ENCODE results near the gene MEG3. TPM values are rescaled to one million over a fixed set of nuclear protein-coding genes. Genes with fewer than 3 reads are reported as not detected.

The MEG3 gene
- polyA plus RNA-seq, 1 donor from 2014 or later = not detected

GRCh38 chr14:100892496-100893227 lies 66.7 kb downstream of the MEG3 start:
- no peak overlapping the region for H2AFZ ChIP-seq (ENCODE audit: low read depth, low read length)
- no peak overlapping the region for H3K27ac ChIP-seq (ENCODE audit: low read length)
- no peak overlapping the region for H3K4me2 ChIP-seq (ENCODE audit: low read length)
- no peaks in the 10 kb centered on the region for H3K79me2 ChIP-seq (replicated peaks; ENCODE audit: insufficient read depth, low read length)
- no peak for TF ChIP-seq TAF1 (IDR thresholded peaks at IDR 0.05; ENCODE audit: low read depth)
- TF ChIP-seq MXI1 (conservative IDR thresholded peaks at IDR 0.05; ENCODE audit: poor library complexity, severe bottlenecking) = no peak
- TF ChIP-seq RAD21 (conservative IDR thresholded peaks at IDR 0.05) = no peak
- no peak overlapping the region for H3K4me3 ChIP-seq (ENCODE audit: low read length)
- no peaks in the 10 kb centered on the region for H3K9me2 ChIP-seq (ENCODE audit: insufficient read depth, low read length)
- no peak overlapping the region for H3K9ac ChIP-seq (ENCODE audit: low read length)
- no peaks in the 10 kb centered on the region for H3K36me3 ChIP-seq (ENCODE audit: insufficient read depth, low read length)
- no peaks in the 10 kb centered on the region for H4K20me1 ChIP-seq (ENCODE audit: insufficient read depth)
- no peaks in the 10 kb centered on the region for H3F3A ChIP-seq (ENCODE audit: insufficient read depth, low read length, poor library complexity, severe bottlenecking)
- no peaks in the 10 kb centered on the region for H3K9me3 ChIP-seq (ENCODE audit: low read length)
- H3K27me3 ChIP-seq (ENCODE audit: insufficient read depth, low read depth, low read length) = no peaks in the 10 kb centered on the region

GRCh38 chr14:100893228-100893601 lies 67.3 kb downstream of the MEG3 start:
- Histone ChIP-seq H3K4me3 (ENCODE audit: low read length) (no peak overlapping the region), H3K9me2 (ENCODE audit: insufficient read depth, low read length) (no peaks in the 10 kb centered on the region), H3F3A (ENCODE audit: insufficient read depth, low read length, poor library complexity, severe bottlenecking) (no peaks in the 10 kb centered on the region), H3K27me3 (ENCODE audit: insufficient read depth, low read depth, low read length) (no peaks in the 10 kb centered on the region), H4K20me1 (ENCODE audit: insufficient read depth) (no peaks in the 10 kb centered on the region), H3K36me3 (ENCODE audit: insufficient read depth, low read length) (no peaks in the 10 kb centered on the region), H3K79me2 (replicated peaks; ENCODE audit: insufficient read depth, low read length) (no peaks in the 10 kb centered on the region), H3K4me2 (ENCODE audit: low read length) (no peak overlapping the region), H3K27ac (ENCODE audit: low read length) (no peak overlapping the region), H3K9me3 (ENCODE audit: low read length) (no peaks in the 10 kb centered on the region), H3K9ac (ENCODE audit: low read length) (no peak overlapping the region), H2AFZ (ENCODE audit: low read depth, low read length) (no peak overlapping the region)
- TF ChIP-seq REST (IDR thresholded peaks at IDR 0.05; ENCODE audit: borderline replicate concordance) (no peak), POLR2AphosphoS5 (IDR thresholded peaks at IDR 0.05) (no peak), EP300 (conservative IDR thresholded peaks at IDR 0.05; ENCODE audit: poor library complexity, severe bottlenecking) (no peak)

- no peaks in the 10 kb centered on the region for H3K27me3 ChIP-seq (ENCODE audit: insufficient read depth, low read depth, low read length)
- H3K4me3 ChIP-seq (ENCODE audit: low read length) = no peak overlapping the region
- no peaks in the 10 kb centered on the region for H3K79me2 ChIP-seq (replicated peaks; ENCODE audit: insufficient read depth, low read length)
- H3K36me3 ChIP-seq (ENCODE audit: insufficient read depth, low read length) = no peaks in the 10 kb centered on the region
- no peaks in the 10 kb centered on the region for H3K9me3 ChIP-seq (ENCODE audit: low read length)
- H3K27ac ChIP-seq (ENCODE audit: low read length) = no peak overlapping the region
- no peaks in the 10 kb centered on the region for H4K20me1 ChIP-seq (ENCODE audit: insufficient read depth)
- TF ChIP-seq MXI1 (conservative IDR thresholded peaks at IDR 0.05; ENCODE audit: poor library complexity, severe bottlenecking) (no peak), EZH2 (IDR thresholded peaks at IDR 0.05; ENCODE audit: borderline replicate concordance, insufficient read depth, low read length, poor library complexity, severe bottlenecking) (no peak), POLR2AphosphoS5 (IDR thresholded peaks at IDR 0.05) (no peak), TAF1 (IDR thresholded peaks at IDR 0.05; ENCODE audit: low read depth) (no peak), SMC3 (conservative IDR thresholded peaks at IDR 0.05; ENCODE audit: poor library complexity) (no peak), REST (IDR thresholded peaks at IDR 0.05; ENCODE audit: borderline replicate concordance) (no peak), EP300 (conservative IDR thresholded peaks at IDR 0.05; ENCODE audit: poor library complexity, severe bottlenecking) (no peak), RAD21 (conservative IDR thresholded peaks at IDR 0.05) (no peak), CTCF (IDR thresholded peaks at IDR 0.05; ENCODE audit: poor library complexity, severe bottlenecking) (no peak)
- H3F3A ChIP-seq (ENCODE audit: insufficient read depth, low read length, poor library complexity, severe bottlenecking) = no peaks in the 10 kb centered on the region
- H3K9ac ChIP-seq (ENCODE audit: low read length) = no peak overlapping the region
- no peak overlapping the region for H3K4me2 ChIP-seq (ENCODE audit: low read length)
- H2AFZ ChIP-seq (ENCODE audit: low read depth, low read length) = no peak overlapping the region
- no peaks in the 10 kb centered on the region for H3K9me2 ChIP-seq (ENCODE audit: insufficient read depth, low read length)
Measured at GRCh38 chr14:100893760-100894159, 67.8 kb downstream of the MEG3 start.

Data from neural cell (in vitro differentiated cells).